Suppressor macrophage (primary cell): ENCODE measurements around the gene MED13.
A peak's percentile ranks its signal among the peaks of the same experiment; 100 is the strongest.
"Not testable (repeated sequence)": the region's sequence is repeated elsewhere in the genome, so short reads cannot be mapped to it uniquely, and the experiment has no call there.

Experiments used
- DNase-seq, 4 experiments: peaks; one replicate each; pipeline ENCODE4 v3.0.0-alpha.2; 2020 to 2022

The MED13 gene

DNA sequence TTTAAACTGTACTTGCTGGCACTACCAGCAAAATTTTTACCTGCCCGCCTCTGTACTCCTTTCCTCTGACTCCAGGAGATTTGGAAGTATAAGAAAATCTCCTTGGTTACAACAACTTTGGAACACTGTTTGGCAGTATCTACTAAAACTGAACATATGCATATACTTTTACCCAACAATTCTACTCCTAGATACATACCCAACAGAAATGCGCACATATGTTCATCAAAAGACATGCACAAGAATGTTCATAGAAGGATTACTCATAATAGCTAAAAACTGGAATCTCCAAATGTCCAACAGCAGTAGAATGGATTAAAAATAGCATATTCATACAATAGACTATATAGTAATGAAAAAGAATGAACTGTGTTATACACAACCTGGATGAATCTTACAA is 21.7 kb upstream of the MED13 start:
- no peak for DNase-seq

DNA sequence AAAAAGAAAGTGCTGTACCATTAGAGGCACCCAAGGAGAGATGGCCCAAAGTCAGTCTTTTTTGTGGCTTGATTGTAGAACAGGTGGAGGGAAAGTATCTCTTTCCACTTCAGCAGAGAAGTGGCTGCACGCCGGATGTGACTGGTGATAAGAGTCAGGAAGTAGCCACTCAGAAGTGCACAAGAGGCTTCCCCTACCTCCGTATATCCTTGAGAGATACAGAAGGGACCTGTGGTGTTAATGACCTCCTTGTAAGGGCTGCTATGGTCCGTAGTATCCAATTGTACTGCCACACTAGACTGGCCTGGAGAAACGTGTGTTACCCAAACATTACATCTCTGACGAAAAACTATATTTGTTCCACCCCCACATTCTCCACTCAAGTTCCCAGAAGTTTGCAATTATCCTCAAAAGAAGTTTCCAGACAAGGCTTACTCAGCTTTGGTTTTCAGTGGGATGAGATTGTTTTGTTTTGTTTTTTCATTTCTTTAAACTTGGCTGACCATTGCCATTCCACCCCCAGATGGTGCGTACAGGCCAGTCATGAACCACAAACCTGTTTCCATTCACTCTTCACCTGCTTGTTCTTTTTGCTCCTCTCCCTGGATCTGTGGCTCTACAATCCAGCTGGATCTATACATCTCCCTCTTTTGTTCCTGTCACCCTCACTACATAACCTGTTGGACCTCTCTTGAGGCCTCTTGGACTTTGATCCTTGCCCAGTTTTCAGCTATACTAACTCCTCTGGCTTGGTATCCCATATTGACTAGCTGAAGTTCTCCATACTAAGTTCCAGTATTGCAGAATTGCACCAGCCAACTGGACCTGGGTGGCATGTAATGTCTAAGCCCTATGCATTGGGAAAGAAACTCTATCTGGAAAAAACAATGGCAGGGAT is 20.7 kb upstream of the MED13 start:
- no peak for DNase-seq

DNA sequence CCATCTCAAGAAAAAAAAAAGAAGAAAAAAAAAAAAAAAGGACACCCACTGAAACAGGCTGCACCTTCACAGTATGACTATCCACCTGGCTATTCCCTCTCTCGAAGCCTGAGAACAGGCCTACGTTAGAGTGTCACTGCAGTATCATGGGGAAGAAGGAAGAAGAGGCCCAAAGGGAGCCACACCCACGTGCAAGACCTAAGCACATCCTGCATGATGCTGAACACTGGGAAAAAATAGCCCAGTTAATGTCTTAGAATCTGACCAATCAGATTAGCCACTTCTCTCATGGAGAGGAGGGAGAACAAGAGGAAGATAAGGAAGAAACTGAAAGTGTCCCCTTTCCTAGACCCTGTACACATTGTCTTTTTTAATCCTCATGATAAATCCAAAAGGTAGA is 19.5 kb upstream of the MED13 start:
- peak in 3 of 4 experiments; percentile 26 to 38 (median 30) for DNase-seq

DNA sequence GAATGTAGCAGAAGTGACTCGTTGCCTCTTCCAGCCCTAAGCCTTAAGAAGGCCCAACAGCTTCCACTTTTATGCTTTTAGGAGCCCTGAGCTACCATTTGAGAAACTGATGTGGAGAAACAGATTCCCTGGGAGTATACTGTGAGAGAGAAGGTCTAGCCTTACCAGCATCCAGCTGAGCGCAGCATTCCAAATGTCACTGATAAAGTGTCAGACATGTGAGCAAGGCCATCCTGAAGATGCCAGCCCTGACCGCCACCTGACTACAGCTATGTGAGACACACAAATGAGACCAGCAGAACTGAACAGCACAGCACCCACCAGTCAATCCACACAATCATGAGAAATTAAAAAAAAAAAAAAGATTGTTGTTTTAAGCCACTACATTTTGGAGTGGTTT is 18.6 kb upstream of the MED13 start:
- DNase-seq, result no peak

DNA sequence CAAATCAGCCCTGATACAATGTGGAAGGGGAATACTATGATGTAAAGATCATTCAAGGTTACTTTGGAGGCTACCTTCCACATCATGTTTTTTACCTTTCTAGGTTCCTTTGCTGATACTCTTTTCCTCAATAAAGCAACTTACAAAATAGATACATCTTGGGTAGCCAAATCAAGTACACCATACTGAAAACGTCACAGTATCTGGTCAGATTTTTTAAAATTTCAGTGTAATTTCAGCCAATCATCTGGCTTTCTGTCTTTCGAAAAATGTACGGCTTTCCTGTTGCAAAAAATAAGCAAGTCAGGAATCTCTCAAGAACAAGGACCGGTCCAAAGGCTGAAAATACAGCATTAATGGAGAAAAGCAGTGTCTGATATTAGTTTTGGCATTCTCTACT is 15.6 kb upstream of the MED13 start:
- no peak for DNase-seq

DNA sequence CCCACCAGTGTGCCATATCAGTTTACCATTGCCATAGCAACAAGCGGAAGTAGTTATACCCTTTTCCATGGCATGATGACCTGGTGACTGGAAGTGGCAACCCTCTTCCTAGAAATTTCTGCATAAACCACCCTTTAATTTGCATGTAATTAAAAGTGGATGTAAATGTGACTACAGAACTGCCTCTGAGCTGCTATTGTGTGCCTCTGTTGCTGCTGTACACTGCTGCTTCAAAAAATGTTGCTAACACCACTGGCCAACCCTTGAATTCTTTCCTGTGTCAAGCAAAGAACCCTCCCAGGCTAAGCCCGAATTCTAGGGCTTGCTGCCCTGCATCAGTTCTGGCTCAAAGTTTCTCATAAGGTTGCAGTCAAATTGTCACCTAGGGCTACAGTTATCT is 12.9 kb upstream of the MED13 start:
- DNase-seq, result no peak

DNA sequence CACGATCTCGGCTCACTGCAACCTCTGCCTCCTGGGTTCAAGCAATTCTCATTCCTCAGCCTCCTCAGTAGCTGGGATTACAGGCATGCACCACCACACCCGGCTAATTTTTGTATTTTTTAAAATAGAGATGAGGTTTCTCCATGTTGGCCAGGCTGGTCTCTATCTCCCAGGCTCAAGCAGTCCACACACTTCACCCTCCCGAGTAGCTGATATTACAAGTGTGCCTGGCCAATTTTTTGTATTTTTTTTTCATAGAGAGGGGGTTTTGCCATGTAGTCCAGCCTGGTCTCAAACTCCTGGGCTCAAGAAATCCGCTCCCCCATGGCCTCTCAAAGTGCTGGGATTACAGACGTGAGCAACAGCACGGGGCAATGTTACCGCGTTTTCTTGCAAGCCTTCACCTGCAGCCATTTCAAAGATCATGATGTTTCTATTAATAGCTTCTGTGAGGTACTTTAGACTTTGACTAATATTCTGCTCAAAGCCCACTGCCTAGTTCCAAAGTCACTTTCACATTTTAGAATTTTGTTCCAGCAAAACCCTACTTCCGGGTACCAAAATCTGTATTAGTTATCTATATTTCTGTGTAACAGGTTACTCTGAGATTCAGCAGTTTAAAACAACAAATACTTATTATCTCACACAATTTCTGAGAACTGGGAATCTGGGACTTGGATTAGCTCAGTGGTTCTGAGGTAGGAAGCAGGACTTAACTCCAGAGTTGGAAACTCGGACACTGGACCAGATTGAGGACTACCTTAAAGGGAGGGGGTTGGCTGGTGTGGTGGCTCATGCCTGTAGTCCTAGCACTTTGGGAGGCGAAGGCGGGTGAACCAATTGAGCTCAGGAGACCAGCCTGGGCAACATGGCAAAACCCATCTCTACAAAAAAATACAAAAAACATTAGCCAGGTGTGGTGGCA is 12.0 kb upstream of the MED13 start:
- no peak for DNase-seq

DNA sequence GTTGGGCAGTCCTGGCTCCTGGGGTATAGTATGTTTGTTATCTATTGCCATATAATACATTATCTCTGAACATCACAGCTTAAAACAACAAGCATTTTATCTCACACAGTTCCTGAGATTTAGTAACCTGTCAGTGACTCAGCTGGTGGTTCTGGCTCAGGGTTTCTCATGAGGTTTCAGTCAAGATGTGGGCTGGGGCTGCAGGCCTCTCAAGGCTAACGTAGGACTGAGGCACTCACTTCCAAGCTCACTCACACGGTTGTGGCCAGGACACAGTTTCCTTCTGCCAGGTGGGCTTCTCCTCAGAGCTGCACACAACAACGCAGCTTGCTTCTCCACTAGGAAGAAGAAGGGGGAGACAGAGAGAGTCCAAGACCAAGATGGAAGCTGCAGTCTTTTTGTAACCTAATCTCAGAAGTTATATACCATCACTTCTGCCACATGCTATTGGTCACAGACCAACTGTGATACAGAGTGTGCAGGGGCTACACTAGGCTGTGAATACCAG is 10.3 kb upstream of the MED13 start:
- no peak for DNase-seq

DNA sequence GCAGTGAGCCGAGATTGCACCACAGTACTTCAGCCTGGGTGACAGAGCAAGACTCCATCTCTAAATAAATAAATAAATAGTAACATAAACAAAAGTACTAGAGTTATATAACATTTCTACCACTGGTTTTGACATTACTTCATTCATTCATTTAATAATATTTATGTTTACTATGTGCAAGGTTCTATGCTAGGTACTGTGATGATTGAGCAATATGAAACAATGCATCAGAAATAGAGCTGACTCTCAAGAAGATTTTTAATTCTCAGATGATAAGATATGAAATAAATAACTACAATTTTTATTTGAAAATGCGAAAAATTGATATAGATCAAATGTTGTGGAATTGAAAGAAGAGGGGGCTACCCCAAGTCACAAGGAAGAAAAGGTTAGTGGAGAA is 8.9 kb upstream of the MED13 start:
- DNase-seq, result no peak

DNA sequence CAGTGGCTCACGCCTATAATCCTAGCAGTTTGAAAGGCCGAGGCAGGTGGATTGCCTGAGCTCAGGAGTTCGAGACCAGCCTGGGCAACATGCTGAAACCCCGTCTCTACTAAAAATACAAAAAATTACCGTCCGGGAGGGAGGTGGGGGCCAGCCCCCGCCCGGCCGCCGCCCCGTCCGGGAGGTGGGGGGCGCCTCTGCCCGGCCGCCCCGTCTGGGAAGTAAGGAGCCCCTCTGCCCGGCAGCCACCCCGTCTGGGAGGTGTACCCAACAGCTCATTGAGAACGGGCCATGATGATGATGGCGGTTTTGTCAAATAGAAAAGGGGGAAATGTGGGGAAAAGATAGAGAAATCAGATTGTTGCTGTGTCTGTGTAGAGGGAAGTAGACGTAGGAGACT is 7.8 kb upstream of the MED13 start:
- not testable (repeated sequence) for DNase-seq

DNA sequence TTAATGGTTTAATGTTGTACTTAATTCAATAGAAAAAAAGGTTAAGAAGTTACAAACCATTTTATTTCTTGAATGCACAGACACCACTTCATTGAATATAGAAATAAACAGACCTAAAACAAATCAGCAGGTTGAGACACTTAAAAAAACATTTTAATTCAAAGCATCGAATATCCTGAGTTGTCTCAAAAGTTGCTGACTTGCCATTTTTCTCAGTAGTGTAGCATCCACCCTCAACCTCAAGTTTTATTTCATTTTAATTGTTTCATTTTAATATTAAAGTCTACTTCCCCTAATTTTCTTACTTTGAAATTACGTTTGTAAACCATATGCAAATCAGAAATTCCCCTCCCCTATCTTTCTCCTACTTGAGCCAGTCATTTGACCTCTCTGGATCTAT is 5.8 kb upstream of the MED13 start:
- DNase-seq, result no peak

DNA sequence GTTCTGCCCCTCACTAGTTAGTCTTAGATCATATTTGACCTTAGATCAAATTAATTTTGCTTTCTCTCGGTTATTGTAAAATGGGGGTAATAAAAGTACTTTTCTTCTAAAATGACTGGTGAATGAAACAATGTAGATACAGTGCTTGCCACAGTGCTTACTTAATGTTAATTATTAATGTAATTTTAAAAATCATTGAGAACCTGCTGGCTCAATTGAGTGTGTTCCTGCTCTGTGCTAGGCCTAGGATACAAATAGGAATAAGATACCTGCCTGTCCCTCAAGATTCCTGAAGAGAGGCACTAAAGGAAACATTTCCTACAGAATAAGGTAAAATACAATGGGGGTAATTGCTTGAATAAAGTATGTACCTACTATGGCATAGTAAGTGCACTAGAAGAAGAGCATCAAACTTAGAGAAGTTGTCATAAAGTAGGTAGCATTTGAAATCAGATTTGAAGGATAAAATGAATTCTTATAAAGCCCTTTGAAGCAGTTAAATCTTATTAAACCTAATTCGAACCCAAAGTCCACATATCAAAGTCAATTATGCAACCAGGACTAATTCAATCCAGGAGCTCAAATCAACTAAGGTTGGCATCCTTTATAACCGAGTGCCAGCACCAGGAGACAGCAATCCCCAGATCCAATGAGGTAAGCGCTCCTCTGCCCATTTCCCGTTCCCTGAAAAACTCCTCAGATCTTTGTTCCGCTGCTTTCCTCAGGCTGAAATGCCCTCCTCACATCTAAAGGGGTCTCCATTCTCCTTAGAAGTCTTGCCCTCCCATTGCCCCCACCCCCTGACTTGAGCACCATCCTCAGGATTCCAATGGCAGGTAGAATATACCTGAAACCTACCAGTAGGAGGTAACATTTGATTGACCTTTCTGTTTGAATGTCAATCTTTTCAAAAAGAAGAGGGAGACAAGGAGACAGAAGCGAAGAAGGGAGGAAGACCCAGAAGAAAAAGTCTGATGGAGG is 2.4 kb upstream of the MED13 start:
- DNase-seq, result no peak

DNA sequence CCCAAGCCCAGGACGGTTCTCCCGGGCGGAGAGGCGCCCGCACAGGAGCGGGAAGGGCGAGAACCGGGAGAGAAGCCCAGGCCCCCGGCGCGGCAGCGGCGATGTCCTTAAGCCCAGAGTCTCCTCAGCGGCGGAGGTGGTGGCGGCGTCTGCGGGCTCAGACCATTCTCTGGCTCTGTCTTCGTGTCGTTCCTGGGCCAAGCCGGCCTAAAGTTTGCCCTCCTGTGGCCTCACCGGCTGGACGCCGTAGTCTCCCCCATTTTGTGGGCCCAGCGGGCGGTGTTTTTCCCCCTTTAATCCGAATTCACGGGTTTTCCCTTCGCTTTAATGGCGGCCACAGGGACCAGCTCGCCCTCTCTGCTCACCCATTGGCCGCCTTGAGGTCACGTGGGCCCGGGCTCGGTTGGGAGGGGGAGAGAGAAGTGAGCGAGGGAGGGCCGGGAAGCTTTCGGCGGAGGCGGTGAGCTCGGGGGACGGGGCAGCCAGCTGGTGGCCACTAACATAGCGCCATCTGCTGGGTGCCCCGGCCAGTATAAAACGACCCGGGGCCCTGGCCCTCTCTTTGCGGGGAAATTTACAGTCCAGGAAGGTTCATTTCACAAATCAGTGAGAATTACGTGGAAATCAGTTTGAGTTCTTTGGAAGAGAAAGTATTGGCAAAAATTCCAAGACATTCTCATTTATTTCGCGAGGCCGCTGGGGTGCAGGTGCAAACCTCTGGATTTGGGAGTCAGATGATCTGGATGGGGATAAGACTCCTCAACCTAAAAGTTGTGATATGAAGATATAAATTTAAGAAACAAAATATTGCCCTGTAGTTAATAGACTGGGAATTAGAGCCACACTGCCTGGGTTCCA is 762 bp upstream of the MED13 start:
- DNase-seq, result peak; percentile 99 to 100 (median 99)

DNA sequence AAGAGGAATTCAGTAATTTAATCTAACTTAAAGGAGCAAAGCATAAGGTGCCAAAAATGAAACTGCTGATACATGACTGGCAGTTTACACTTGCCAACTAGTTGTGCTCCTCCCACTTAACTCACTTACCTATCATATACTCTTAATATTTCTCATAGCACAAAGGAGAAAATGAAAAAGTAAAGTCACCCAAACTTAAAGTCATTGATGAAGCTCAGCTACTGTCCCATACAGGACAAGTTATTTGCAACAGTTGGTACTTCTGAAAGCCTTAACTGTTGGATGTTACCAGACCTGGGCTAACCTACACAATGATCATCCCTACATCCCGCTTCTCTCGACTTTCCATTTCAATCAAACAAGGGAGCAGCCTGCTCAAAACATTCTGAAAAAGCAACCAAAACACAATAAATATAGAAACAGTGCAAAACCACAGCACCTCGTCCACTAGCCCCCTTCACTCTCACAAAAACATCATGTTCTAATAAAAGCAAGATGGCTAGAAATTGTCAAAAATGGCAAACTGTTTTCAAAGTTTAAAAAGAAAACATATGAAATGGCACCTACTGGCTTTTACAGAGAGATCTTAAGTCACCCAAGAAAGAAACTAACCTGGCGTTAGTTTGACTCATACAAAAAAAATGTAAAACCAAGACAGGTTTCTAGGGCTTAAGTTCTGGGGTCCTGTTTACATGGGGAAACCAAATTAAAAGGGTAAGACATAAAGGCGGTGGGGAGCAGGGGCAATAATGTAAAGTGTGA is 868 bp downstream of the MED13 start:
- DNase-seq, result peak in 3 of 4 experiments; percentile 14 to 23 (median 14)

DNA sequence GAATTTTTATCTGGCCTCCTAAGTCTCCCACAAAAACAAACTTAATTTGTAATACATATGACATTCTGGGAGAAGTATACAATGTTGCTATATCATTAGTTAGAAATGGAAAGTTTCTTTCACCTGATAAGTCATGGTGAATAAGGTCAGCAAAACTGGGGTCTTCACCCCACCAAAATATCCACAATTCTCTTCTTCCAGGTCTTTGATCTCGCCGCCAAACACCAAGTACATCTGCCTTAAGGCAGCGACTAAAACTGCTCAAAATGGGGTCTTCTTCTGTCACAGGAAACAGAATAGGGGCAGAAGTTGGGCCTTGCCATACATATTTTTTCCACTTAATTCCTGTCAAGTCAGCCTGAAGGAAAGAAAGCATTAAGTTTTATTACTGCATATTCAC is 2.1 kb downstream of the MED13 start:
- DNase-seq, result no peak

DNA sequence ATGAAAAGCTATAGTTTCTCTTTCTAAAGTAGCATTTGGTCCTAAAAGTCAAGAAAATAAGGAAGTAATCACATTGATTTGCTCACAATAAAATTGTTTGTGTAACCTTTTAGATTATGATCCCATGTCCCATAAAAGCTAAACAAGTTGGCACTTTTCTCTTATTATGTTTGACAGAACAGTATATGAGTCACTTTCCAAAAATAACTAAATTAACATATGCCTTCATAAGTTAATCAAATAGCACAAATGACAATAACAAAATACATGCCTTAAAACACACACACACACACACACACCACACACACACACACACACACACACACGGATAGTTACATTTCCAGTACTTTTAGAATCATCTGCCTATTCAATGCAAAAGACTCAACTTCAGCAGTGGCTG is 2.8 kb downstream of the MED13 start:
- DNase-seq, result peak in 2 of 4 experiments; percentile 31 to 52

DNA sequence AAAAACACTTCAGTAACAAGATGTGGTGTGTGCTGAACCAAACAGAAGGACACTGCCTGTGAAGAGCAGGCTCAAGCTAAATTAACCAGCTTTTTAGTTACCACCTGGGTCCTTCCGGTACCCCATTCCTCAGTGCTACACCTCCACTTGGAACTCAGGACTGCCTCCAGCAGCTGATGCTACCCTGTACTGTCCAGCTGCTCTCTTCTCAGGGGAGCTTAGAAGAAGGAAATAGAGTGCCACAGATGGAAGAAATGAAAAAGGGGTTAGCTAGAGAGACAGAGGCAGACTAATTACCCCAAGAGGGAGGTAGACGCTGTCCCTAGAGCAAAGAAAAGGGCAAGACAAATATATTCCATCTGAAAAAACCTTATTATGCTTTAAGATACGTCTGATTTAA is 5.7 kb downstream of the MED13 start:
- no peak for DNase-seq

DNA sequence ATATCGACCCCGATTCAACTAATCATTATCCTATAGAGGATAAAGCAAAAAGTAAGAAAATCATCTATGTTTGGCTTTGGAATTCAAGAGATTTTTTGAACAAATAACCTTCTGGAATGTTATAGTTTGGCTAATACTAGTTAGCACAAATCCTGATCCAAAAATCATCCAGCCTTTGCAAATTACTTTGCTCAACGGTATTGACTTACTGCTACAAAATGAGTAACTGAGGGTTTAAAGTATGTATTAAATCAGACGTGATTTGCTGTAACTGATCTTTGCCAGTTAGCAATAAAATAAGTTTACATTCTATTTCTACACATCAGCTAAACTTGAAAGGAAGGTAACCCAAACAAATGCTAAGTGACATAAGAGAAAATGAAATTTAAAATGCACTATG is 6.5 kb downstream of the MED13 start:
- no peak for DNase-seq

DNA sequence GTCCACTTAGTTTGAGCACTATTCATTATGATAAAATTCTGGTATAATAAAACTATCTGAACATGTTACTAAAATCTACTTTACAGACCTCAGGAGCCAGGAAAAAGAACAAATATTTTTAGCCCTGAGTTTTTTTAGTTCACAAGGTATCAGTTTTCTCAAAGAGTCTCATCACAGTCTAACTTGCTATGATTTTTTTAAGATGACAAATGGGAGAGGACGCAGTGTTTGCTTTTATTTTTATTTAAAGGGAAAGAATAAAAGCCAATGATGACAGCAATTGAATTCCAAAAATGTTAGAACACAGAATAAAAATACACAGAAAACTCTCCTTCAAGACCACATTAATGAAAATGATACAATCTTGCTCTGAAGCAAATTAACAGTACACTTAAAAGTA is 7.4 kb downstream of the MED13 start:
- DNase-seq, result no peak

DNA sequence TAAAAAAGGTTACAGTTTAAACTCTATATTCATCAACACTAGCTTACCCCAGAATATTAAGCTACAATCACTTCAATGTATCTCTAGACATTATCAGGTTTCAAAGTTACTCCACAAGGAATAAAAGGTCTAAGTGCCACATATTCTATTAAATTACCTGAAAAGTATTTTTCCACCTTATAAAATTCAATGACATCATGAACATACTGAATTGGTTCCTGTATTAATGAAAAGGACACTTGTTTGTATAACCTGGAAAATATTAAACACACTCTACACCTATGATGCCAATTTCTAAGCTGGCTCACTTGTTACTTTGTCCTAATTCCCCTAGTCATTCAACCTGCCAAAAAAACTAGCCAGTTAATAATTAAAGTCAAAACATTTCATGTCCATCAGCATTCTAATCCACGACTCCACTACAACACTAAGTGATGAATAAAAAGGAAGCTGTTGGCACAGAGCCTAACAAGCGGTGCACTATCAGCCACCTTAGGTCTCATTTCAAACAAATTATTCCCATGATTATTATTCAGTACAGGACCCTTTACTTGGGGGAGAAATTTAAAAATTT is 12.2 kb downstream of the MED13 start:
- DNase-seq, result no peak
